Ishikawa (cell line): ENCODE data around the gene SLC6A6.

Source experiments
- CEBPB ChIP-seq: IDR thresholded peaks from 2 replicates; pipeline ENCODE4 v1.6.1; 2012
- CREB1 ChIP-seq: IDR thresholded peaks from 2 replicates; pipeline ENCODE4 v1.6.1; 2012; ENCODE audit warnings: low read depth
- EGR1 ChIP-seq: IDR thresholded peaks from 2 replicates; pipeline ENCODE4 v1.6.1; 2012
- EP300 ChIP-seq: IDR thresholded peaks from 2 replicates; pipeline ENCODE4 v1.6.1; 2012; ENCODE audit warnings: borderline replicate concordance
- FOXM1 ChIP-seq: IDR thresholded peaks from 2 replicates; pipeline ENCODE4 v1.6.1; 2012; ENCODE audit warnings: low read depth, borderline replicate concordance
- NFIC ChIP-seq: IDR thresholded peaks from 2 replicates; pipeline ENCODE4 v1.6.1; 2012
- RAD21 ChIP-seq: IDR thresholded peaks from 2 replicates; pipeline ENCODE4 v1.6.1; 2012; ENCODE audit warnings: low read depth
- TAF1 ChIP-seq: IDR thresholded peaks from 2 replicates; pipeline ENCODE4 v1.6.1; 2012; ENCODE audit warnings: low read depth, mild to moderate bottlenecking
- TCF12 ChIP-seq: IDR thresholded peaks from 2 replicates; pipeline ENCODE4 v1.6.1; 2012; ENCODE audit warnings: low read depth
- TEAD4 ChIP-seq: IDR thresholded peaks from 2 replicates; pipeline ENCODE4 v1.6.1; 2012
- YY1 ChIP-seq: IDR thresholded peaks from 2 replicates; pipeline ENCODE4 v1.6.1; 2012; ENCODE audit warnings: low read depth
- ZBTB7A ChIP-seq: IDR thresholded peaks from 2 replicates; pipeline ENCODE4 v1.6.1; 2012; ENCODE audit warnings: low read depth
- TF ChIP-seq, protein P1 (sequence below): IDR thresholded peaks from 2 replicates; pipeline ENCODE4 v1.6.1; 2012
- TF ChIP-seq, protein P2 (sequence below): IDR thresholded peaks from 2 replicates; pipeline ENCODE4 v1.6.1; 2012; ENCODE audit warnings: low read depth, mild to moderate bottlenecking
- TF ChIP-seq, protein P3 (sequence below): IDR thresholded peaks from 2 replicates; pipeline ENCODE4 v1.6.1; 2012

SLC6A6 gene

DNA sequence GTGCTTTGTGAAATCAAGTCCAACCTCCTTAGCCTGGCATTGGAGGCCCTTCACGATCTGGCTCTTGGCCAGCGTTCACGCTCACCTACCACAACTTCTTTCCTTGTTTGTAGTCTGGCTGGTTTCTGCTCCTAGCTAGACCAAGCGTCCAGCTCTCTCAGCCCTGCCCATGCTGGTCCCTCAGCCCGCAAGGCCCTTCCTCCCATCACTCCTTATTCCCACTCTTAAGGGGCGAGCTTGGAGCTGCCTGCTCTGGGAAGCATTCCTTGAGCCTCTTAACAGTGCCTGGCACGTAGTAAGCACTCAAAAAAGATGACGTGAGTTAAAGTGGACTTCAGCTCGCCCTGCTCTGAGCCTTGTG, 8.7 kb downstream of the SLC6A6 start:
- TF ChIP-seq, protein P1, sequence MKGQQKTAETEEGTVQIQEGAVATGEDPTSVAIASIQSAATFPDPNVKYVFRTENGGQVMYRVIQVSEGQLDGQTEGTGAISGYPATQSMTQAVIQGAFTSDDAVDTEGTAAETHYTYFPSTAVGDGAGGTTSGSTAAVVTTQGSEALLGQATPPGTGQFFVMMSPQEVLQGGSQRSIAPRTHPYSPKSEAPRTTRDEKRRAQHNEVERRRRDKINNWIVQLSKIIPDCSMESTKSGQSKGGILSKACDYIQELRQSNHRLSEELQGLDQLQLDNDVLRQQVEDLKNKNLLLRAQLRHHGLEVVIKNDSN = no peak
- TF ChIP-seq NFIC = peak; percentile 32

DNA sequence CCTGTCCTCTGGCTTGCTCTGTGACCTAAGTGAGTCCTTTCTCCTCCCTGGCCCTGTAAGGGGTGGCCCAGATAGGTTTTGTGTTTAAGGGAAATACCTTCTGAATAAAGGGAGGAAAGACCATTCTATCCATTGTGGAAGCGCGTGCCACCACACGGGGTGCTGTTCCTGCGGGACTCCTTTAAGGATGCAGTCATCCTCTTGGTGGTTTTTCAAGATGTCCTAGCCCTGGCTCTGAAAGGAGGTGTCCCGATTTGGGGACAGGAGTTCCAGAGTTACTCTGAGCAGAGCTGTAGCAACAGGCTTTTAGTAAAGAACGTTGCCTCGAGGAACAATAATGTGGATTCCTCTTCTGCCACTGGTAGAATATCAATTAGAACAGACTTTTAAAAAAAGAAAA, 9.6 kb downstream of the SLC6A6 start:
- no peak for TF ChIP-seq NFIC
- TF ChIP-seq FOXM1 = no peak
- TF ChIP-seq EGR1 = no peak
- no peak for TF ChIP-seq TEAD4
- TF ChIP-seq, protein P1 = no peak

DNA sequence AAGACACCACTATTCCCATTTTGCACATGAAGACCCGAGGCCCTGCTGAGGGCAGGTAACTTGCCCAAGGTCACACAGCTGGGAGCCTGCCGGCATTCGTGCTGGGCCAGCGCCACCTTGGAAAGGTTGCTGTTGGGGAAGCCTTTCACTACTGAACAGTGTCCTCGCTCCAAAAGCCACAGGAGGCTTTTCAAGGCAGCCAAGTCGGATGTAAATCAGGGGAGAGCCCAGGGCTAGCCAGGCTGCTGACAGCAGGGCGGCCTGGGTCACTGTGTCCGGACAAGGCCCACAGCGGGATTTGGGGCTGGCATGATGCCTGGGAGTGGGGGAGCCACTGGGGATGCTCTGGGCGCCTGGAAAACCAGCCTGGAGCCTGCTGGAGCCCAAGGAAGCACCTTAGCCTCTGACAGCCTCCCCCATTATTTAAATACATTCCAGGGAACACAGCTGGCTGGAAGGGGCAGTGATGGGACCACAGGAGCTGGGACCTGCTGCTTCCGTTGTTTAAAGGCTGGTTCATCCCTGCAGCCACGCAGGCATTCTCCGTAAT, 10.5 kb downstream of the SLC6A6 start:
- TF ChIP-seq NFIC (peak; percentile 96), TEAD4 (peak; percentile 60; the same call in 1 of the 2 replicates), YY1 (no peak), FOXM1 (no peak), RAD21 (no peak), TAF1 (no peak), CREB1 (no peak), EP300 (peak; percentile 88), TCF12 (peak; percentile 91), ZBTB7A (no peak), CEBPB (peak; percentile 21; the same call in 1 of the 2 replicates), EGR1 (no peak)
- TF ChIP-seq, protein P2, sequence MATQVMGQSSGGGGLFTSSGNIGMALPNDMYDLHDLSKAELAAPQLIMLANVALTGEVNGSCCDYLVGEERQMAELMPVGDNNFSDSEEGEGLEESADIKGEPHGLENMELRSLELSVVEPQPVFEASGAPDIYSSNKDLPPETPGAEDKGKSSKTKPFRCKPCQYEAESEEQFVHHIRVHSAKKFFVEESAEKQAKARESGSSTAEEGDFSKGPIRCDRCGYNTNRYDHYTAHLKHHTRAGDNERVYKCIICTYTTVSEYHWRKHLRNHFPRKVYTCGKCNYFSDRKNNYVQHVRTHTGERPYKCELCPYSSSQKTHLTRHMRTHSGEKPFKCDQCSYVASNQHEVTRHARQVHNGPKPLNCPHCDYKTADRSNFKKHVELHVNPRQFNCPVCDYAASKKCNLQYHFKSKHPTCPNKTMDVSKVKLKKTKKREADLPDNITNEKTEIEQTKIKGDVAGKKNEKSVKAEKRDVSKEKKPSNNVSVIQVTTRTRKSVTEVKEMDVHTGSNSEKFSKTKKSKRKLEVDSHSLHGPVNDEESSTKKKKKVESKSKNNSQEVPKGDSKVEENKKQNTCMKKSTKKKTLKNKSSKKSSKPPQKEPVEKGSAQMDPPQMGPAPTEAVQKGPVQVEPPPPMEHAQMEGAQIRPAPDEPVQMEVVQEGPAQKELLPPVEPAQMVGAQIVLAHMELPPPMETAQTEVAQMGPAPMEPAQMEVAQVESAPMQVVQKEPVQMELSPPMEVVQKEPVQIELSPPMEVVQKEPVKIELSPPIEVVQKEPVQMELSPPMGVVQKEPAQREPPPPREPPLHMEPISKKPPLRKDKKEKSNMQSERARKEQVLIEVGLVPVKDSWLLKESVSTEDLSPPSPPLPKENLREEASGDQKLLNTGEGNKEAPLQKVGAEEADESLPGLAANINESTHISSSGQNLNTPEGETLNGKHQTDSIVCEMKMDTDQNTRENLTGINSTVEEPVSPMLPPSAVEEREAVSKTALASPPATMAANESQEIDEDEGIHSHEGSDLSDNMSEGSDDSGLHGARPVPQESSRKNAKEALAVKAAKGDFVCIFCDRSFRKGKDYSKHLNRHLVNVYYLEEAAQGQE = no peak
- TF ChIP-seq, protein P1 = 0 out of 2 replicates have a peak, but pooled peaks have one; percentile 32
- TF ChIP-seq, protein P3, sequence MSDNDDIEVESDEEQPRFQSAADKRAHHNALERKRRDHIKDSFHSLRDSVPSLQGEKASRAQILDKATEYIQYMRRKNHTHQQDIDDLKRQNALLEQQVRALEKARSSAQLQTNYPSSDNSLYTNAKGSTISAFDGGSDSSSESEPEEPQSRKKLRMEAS = 0 out of 2 replicates have a peak, but pooled peaks have one; percentile 34

DNA sequence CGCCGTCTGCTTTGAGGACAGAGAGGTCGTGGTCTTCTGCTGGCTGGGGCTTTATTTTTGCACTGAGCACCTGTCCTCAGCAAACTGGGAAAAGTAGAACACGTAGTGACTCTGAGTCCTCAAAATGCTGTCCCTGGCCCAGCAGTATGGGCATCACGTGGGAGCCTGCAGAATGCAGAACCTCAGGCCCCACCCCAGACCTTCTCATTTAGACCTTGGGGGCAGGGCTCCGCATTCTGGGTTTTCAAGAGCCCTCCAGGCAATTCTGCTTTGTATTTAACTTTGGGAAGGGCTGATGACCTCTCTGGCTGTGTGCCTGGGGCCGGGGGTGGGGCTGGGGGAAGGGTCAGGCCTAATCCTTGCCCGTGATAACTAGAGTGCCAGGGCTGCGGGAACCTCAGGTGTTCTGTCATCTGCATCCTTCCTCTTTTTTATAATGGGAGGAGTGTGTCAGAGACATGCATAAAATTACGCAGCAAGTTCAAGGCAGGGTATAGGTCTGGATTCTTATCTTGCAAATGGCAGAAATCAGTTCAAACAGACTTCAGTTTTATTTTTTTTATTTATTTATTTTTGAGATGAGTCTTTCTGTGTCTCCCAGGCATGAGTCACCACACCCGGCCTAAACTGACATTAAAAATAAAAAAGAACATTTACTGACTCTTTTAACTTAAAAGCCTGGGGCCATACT, 11.1 kb downstream of the SLC6A6 start:
- TF ChIP-seq, protein P1 = peak; percentile 60; the same call in 1 of the 2 replicates
- no peak for TF ChIP-seq TEAD4

DNA sequence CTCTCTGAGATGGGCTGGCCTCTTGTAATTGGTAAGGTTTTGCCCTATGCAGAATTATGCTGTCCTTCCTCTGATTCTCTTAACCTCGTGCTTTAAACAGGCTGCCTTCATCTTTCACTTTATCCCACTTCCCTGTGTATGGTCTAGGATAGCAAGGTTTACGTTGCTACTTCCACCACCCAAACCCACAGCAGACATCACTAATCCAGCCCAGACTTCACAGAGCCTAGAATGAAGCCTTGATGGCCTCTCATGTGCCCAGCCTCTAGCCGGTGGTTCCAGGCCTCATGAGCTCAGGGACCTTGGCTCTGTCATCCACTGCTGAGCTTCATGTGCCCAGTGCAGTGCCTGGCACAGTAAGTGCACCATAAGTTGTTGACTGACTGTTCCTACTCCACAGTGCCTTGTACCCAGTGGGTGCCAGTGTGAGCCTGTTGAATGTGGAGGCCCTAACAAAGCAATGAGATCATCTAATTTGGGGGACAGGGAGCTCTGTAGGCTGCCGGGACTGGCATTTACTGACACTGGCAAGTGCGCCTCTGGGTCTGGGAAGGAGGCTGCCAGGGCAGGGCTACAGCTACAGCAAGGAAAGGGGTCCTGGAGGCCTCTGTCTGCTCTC, 12.5 kb downstream of the SLC6A6 start:
- TF ChIP-seq TEAD4 = no peak
- TF ChIP-seq, protein P3 = no peak
- no peak for TF ChIP-seq TCF12

DNA sequence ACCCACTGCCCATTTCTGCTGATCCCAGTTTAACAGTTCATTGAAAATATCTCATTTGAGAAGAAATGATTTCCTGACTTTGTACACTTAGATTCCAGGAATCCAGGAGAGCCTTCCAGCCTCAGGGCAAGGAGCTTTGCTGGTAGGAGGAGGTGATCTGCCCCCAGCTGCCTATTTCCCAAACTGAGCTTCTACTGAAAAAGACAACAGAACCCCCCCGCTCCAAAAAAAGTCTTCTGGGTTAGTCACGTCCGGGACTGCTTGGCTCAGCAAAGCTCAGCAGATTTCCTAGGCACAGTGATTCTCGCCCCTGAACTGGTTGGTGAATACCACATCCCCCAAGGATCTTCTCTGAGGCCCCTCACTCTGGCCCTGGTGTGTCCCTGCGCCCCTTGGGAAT, 13.1 kb downstream of the SLC6A6 start:
- TF ChIP-seq, protein P2 = no peak
- TF ChIP-seq RAD21 = no peak
- no peak for TF ChIP-seq FOXM1
- TF ChIP-seq ZBTB7A = no peak
- no peak for TF ChIP-seq TEAD4
- TF ChIP-seq YY1 = no peak
- TF ChIP-seq TAF1 = no peak
- no peak for TF ChIP-seq CREB1
- TF ChIP-seq, protein P1 = no peak
- TF ChIP-seq, protein P3 = no peak
- no peak for TF ChIP-seq EGR1
- no peak for TF ChIP-seq EP300
- no peak for TF ChIP-seq TCF12
- TF ChIP-seq CEBPB = no peak
- TF ChIP-seq NFIC = no peak
